Panc1 (cell line): ENCODE data around the gene RIMBP2.
A peak's percentile ranks its signal among the peaks of the same experiment; 100 is the strongest.

ENCODE experiments used
- CTCF ChIP-seq: fragments of 450-650 bp; IDR thresholded peaks from 2 replicates; pipeline ENCODE4 v1.5.1; 2017; ENCODE audit warnings: mild to moderate bottlenecking
- POLR2AphosphoS5 ChIP-seq: IDR thresholded peaks from 2 replicates; pipeline ENCODE4 v1.6.1; 2012; ENCODE audit warnings: mild to moderate bottlenecking, low read depth, low read length, moderate library complexity
- REST ChIP-seq, 2 experiments: IDR thresholded peaks; 2 replicates each; pipeline ENCODE4 v1.6.1; 2011 to 2012; ENCODE audit warnings: low read depth in 2 of 2, control low read depth in 1 of 2, low read length in 1 of 2, mild to moderate bottlenecking in 1 of 2, moderate library complexity in 1 of 2; ENCODE audit not compliant: insufficient read depth in 1 of 2
- SIN3A ChIP-seq: IDR thresholded peaks from 2 replicates; pipeline ENCODE4 v1.6.1; 2012; ENCODE audit warnings: low read depth, mild to moderate bottlenecking, low read length, moderate library complexity, borderline replicate concordance; ENCODE audit not compliant: insufficient read depth

GRCh38 chr12:130761537-130762318 is 45.6 kb upstream of the RIMBP2 start:
- TF ChIP-seq CTCF = peak; percentile 83
- TF ChIP-seq POLR2AphosphoS5 = no peak
- no peak for TF ChIP-seq REST (IDR thresholded peaks at IDR 0.05; ENCODE audit: insufficient read depth in 1 of 2, low read depth in 2 of 2, low read length in 1 of 2)
- TF ChIP-seq SIN3A = no peak
